IMR-90 (cell line): ENCODE data around the gene FAM124A. TPM values are rescaled to one million over a fixed set of nuclear protein-coding genes. Genes with fewer than 3 reads are reported as not detected.

Experiments
- ATAC-seq: fragments of 200-7000 bp; cut with Tn5 transposase; 2 replicates; pipeline ENCODE4 v1.9.1; 2020; ENCODE audit warnings: low read depth, mild to moderate bottlenecking, moderate library complexity
- BruUV-seq: library from RNA; stranded (reverse); fragments of 400-500 nt; replicated peaks from 2 replicates; lab custom pipeline; 2021; lab: Mats Ljungman, UMichigan
- CTCF ChIA-PET: fragments of 300-600 bp; formaldehyde crosslinking; extraction: SDS; loops from one replicate; lab custom pipeline; 2021; ENCODE audit warnings: antibody characterized with exemption; lab: Yijun Ruan, JAX
- POLR2A ChIA-PET: fragments of 300-600 bp; sonication (Branson Sonifier 250); formaldehyde crosslinking; loops from one replicate; lab custom pipeline; 2022; ENCODE audit warnings: antibody characterized with exemption; ENCODE audit not compliant: unreplicated experiment; lab: Charles Lee
- DNase-seq: peaks from one replicate; pipeline ENCODE4 v3.0.0; 2013
- H2AFZ ChIP-seq: replicated peaks from 2 replicates; pipeline ENCODE3; 2013; ENCODE audit warnings: low read length, mild to moderate bottlenecking; ENCODE audit not compliant: poor library complexity
- H2AK5ac ChIP-seq: 2 replicates; pipeline ENCODE4 v1.6.1; 2013; ENCODE audit warnings: low read depth, low read length, inconsistent platforms
- H2AK9ac ChIP-seq: replicated peaks from 2 replicates; pipeline ENCODE3; 2013; ENCODE audit warnings: mild to moderate bottlenecking, low read depth, low read length, moderate library complexity; ENCODE audit not compliant: poor library complexity
- H2BK120ac ChIP-seq: 2 replicates; pipeline ENCODE4 v1.6.1; 2013; ENCODE audit warnings: low read depth, low read length, inconsistent platforms
- H2BK15ac ChIP-seq: 3 replicates; pipeline ENCODE4 v1.6.1; 2013; ENCODE audit warnings: low read depth, low read length, inconsistent platforms
- H2BK20ac ChIP-seq: 2 replicates; pipeline ENCODE4 v1.6.1; 2013; ENCODE audit warnings: low read depth, mild to moderate bottlenecking, inconsistent platforms, low read length, moderate library complexity
- H2BK5ac ChIP-seq: 2 replicates; pipeline ENCODE4 v1.6.1; 2013; ENCODE audit warnings: mild to moderate bottlenecking, low read depth, low read length, inconsistent platforms; ENCODE audit not compliant: poor library complexity, severe bottlenecking
- H3K14ac ChIP-seq: replicated peaks from 2 replicates; pipeline ENCODE4 v1.6.1; 2013; ENCODE audit warnings: low read depth, low read length, inconsistent platforms
- H3K18ac ChIP-seq: 2 replicates; pipeline ENCODE4 v1.6.1; 2013; ENCODE audit warnings: low read depth, low read length, control low read depth
- H3K23ac ChIP-seq: 2 replicates; pipeline ENCODE4 v1.6.1; 2013; ENCODE audit warnings: low read depth, low read length, inconsistent platforms
- H3K27ac ChIP-seq: 2 replicates; pipeline ENCODE4 v1.5.1; 2013; ENCODE audit warnings: mild to moderate bottlenecking, control low read depth, low read length; ENCODE audit not compliant: insufficient read depth
- H3K27me3 ChIP-seq: 2 replicates; pipeline ENCODE4 v1.6.1; 2013; ENCODE audit warnings: low read length; ENCODE audit not compliant: control insufficient read depth, insufficient read depth
- H3K36me3 ChIP-seq: 2 replicates; pipeline ENCODE4 v1.6.1; 2013; ENCODE audit warnings: low read length, mixed read lengths; ENCODE audit not compliant: control insufficient read depth, insufficient read depth
- H3K4ac ChIP-seq: 2 replicates; pipeline ENCODE4 v1.6.1; 2013; ENCODE audit warnings: low read depth, low read length, inconsistent platforms
- H3K4me1 ChIP-seq: 2 replicates; pipeline ENCODE4 v1.6.1; 2013; ENCODE audit warnings: low read length, mixed read lengths; ENCODE audit not compliant: control insufficient read depth, insufficient read depth
- H3K4me2 ChIP-seq: 2 replicates; pipeline ENCODE4 v1.6.1; 2013; ENCODE audit warnings: low read depth, mild to moderate bottlenecking, control low read depth, low read length, moderate library complexity
- H3K4me3 ChIP-seq: 2 replicates; pipeline ENCODE4 v1.5.1; 2013; ENCODE audit warnings: low read depth, mild to moderate bottlenecking, control low read depth, low read length, moderate library complexity; ENCODE audit not compliant: insufficient read depth
- H3K56ac ChIP-seq: 2 replicates; pipeline ENCODE4 v1.6.1; 2013; ENCODE audit warnings: low read length, inconsistent platforms; ENCODE audit not compliant: insufficient read depth; ENCODE audit errors: extremely low read depth
- H3K79me1 ChIP-seq, 2 experiments: 2 replicates each; pipeline ENCODE4 v1.6.1; 2013; ENCODE audit warnings: low read length in 2 of 2, inconsistent platforms in 1 of 2, low read depth in 1 of 2
- H3K9ac ChIP-seq: 2 replicates; pipeline ENCODE4 v1.6.1; 2013; ENCODE audit warnings: low read depth, low read length, control low read depth
- H3K9me1 ChIP-seq: 2 replicates; pipeline ENCODE4 v1.6.1; 2013; ENCODE audit warnings: low read length, inconsistent platforms; ENCODE audit not compliant: insufficient read depth
- H3K9me3 ChIP-seq: 2 replicates; pipeline ENCODE4 v1.6.1; 2013; ENCODE audit warnings: low read length; ENCODE audit not compliant: control insufficient read depth, insufficient read depth
- H4K20me1 ChIP-seq: 2 replicates; pipeline ENCODE4 v1.6.1; 2013; ENCODE audit warnings: low read length, inconsistent platforms; ENCODE audit not compliant: insufficient read depth
- H4K5ac ChIP-seq: 2 replicates; pipeline ENCODE4 v1.6.1; 2013; ENCODE audit warnings: mild to moderate bottlenecking, low read depth, low read length, control low read depth
- H4K8ac ChIP-seq, 2 experiments: 2 replicates each; pipeline ENCODE4 v1.6.1; 2013; ENCODE audit warnings: low read depth in 2 of 2, low read length in 2 of 2, control low read depth in 1 of 2, inconsistent platforms in 1 of 2
- H4K91ac ChIP-seq: 2 replicates; pipeline ENCODE4 v1.6.1; 2013; ENCODE audit warnings: low read depth, low read length, inconsistent platforms; ENCODE audit not compliant: insufficient read depth
- BHLHE40 ChIP-seq: fragments of 150-350 bp; IDR thresholded peaks from 2 replicates; pipeline ENCODE4 v1.6.1; 2016; ENCODE audit warnings: mild to moderate bottlenecking, low read depth, low read length
- CHD1 ChIP-seq: IDR thresholded peaks from 2 replicates; pipeline ENCODE4 v1.6.1; 2012; ENCODE audit warnings: low read depth, low read length, improper control_type of control experiment
- FOS ChIP-seq: fragments of 150-350 bp; IDR thresholded peaks from 2 replicates; pipeline ENCODE4 v1.6.1; 2016; ENCODE audit warnings: low read depth, low read length
- MAFK ChIP-seq: IDR thresholded peaks from 2 replicates; pipeline ENCODE4 v1.6.1; 2012; ENCODE audit warnings: low read depth, low read length, improper control_type of control experiment
- NFE2L2 ChIP-seq: fragments of 150-350 bp; IDR thresholded peaks from 2 replicates; pipeline ENCODE4 v1.6.1; 2016; ENCODE audit warnings: low read depth, mild to moderate bottlenecking, low read length
- POLR2A ChIP-seq: IDR thresholded peaks from 2 replicates; pipeline ENCODE4 v1.6.1; 2012; ENCODE audit warnings: mild to moderate bottlenecking, low read depth, low read length
- RAD21 ChIP-seq: IDR thresholded peaks from 2 replicates; pipeline ENCODE4 v1.6.1; 2012; ENCODE audit warnings: low read length, improper control_type of control experiment
- RCOR1 ChIP-seq: IDR thresholded peaks from 2 replicates; pipeline ENCODE4 v1.6.1; 2012; ENCODE audit warnings: mild to moderate bottlenecking, low read length, improper control_type of control experiment; ENCODE audit not compliant: insufficient replicate concordance
- SMC3 ChIP-seq: fragments of 150-350 bp; IDR thresholded peaks from 2 replicates; pipeline ENCODE4 v1.6.1; 2016; ENCODE audit warnings: low read depth, mild to moderate bottlenecking, antibody characterized with exemption, low read length, moderate library complexity
- WGBS, 2 experiments: methylation state at CpG; one replicate each; pipeline versions ENCODE4 v1.1.5 to v1.1.7; 2013; ENCODE audit warnings: missing lambda C conversion rate in 2 of 2; ENCODE audit not compliant: insufficient read length in 1 of 2; ENCODE audit errors: extremely low coverage in 2 of 2; 5-methylcytosine and 5-hydroxymethylcytosine counted together
- dilution Hi-C: fragments of 300-500 bp; cut with HindIII; formaldehyde crosslinking; loops from one replicate; pipeline ENCODE4 v1.14.3; 2018; ENCODE audit warnings: low sequenced_read_pairs; ENCODE audit not compliant: unreplicated experiment
- in situ Hi-C: fragments of 300-500 bp; cut with MboI; formaldehyde crosslinking; loops from 3 replicates; pipeline ENCODE4 v1.14.3; 2019; ENCODE audit warnings: low sequenced_read_pairs, inconsistent platforms, mixed read lengths
- intact Hi-C: fragments of 100-400 bp; cut with micrococcal nuclease; formaldehyde crosslinking; loops from 2 replicates; pipeline ENCODE4 v1.10.0; 2022
- polyA plus RNA-seq, 3 experiments: library from polyadenylated mRNA; depleted of rRNA; stranded (reverse); fragments of >200 nt; gene quantifications; 2 replicates each; pipeline ENCODE4 v1.2.3, GENCODE V29; 2012; ENCODE audit warnings: low replicate concordance in 1 of 3
- total RNA-seq: library from RNA; depleted of rRNA; stranded (reverse); fragments of >200 nt; gene quantifications from 2 replicates; pipeline ENCODE4 v1.2.3, GENCODE V29; 2012
- TF ChIP-seq, protein P1 (sequence below): fragments of 150-350 bp; IDR thresholded peaks from 2 replicates; pipeline ENCODE4 v1.6.1; 2016; ENCODE audit warnings: low read depth, mild to moderate bottlenecking, low read length, moderate library complexity, borderline replicate concordance
- TF ChIP-seq, protein P2 (sequence below): conservative IDR thresholded peaks from 2 replicates; pipeline ENCODE4 v1.5.1; 2012; ENCODE audit warnings: mild to moderate bottlenecking, low read depth, low read length, improper control_type of control experiment

The FAM124A gene
- total and polyA plus RNA-seq, 2 of the 4 experiments (the other 2 are of a cell fraction), result 0.03 TPM; not detected in 1

- TF ChIP-seq BHLHE40, result no peak
These were observed 36.7 kb downstream of the FAM124A start (continued) for GRCh38 chr13:51258612-51259548.

DNA sequence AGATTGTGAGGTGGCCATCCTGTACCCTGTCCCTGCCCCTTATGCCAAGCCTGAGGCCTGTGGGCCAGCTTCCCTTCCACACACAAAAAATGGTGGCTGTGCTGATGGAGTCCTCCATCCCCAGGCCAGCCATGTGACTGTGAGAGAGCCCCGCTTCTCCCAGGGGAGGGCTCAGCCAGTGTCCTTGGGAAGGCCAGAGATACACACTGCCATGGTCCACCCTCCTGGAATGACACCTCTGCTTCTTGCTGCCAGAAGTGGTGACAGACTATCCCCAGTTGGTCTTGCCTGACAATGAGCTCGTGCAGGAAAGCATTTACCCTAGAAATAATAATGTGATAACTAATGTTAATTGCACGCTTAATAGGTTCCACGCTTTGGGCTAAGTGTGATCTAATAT is 38.0 kb downstream of the FAM124A start:
- peaks cover 26% of the 10 kb centered on the region for H3K27me3 ChIP-seq
- H4K20me1 ChIP-seq, result no peaks in the 10 kb centered on the region
- TF ChIP-seq BHLHE40, result no peak
- no peak for TF ChIP-seq POLR2A
- TF ChIP-seq CHD1, result no peak
- no peak for TF ChIP-seq NFE2L2
- TF ChIP-seq MAFK, result no peak
- no peak for TF ChIP-seq RCOR1
- TF ChIP-seq RAD21, result no peak
- TF ChIP-seq, protein P1, sequence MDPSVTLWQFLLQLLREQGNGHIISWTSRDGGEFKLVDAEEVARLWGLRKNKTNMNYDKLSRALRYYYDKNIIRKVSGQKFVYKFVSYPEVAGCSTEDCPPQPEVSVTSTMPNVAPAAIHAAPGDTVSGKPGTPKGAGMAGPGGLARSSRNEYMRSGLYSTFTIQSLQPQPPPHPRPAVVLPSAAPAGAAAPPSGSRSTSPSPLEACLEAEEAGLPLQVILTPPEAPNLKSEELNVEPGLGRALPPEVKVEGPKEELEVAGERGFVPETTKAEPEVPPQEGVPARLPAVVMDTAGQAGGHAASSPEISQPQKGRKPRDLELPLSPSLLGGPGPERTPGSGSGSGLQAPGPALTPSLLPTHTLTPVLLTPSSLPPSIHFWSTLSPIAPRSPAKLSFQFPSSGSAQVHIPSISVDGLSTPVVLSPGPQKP, result no peak
- TF ChIP-seq SMC3, result no peak
- TF ChIP-seq, protein P2, sequence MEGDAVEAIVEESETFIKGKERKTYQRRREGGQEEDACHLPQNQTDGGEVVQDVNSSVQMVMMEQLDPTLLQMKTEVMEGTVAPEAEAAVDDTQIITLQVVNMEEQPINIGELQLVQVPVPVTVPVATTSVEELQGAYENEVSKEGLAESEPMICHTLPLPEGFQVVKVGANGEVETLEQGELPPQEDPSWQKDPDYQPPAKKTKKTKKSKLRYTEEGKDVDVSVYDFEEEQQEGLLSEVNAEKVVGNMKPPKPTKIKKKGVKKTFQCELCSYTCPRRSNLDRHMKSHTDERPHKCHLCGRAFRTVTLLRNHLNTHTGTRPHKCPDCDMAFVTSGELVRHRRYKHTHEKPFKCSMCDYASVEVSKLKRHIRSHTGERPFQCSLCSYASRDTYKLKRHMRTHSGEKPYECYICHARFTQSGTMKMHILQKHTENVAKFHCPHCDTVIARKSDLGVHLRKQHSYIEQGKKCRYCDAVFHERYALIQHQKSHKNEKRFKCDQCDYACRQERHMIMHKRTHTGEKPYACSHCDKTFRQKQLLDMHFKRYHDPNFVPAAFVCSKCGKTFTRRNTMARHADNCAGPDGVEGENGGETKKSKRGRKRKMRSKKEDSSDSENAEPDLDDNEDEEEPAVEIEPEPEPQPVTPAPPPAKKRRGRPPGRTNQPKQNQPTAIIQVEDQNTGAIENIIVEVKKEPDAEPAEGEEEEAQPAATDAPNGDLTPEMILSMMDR, result no peak
- no peak for TF ChIP-seq FOS
- BruUV-seq, result no TSS peak
- H3K23ac ChIP-seq, result no peak overlapping the region
- no peak overlapping the region for H3K18ac ChIP-seq
- no peak overlapping the region for H4K5ac ChIP-seq
- no CpG with 5 or more reads among the region's 4 CpGs for WGBS, 2 experiments
- H4K91ac ChIP-seq, result no peak overlapping the region
- H3K9me3 ChIP-seq, result no peaks in the 10 kb centered on the region
- H3K4ac ChIP-seq, result no peak overlapping the region
- no peak overlapping the region for H2AK9ac ChIP-seq
- H3K9ac ChIP-seq, result no peak overlapping the region
- H2AFZ ChIP-seq, result no peak overlapping the region
- no peak for ATAC-seq
- intact Hi-C loops (no loop called here), in situ Hi-C loops (no loop called here), dilution Hi-C loops (no loop called here)
- H2BK15ac ChIP-seq, result no peak overlapping the region
- no peak overlapping the region for H2AK5ac ChIP-seq
- no peak overlapping the region for H2BK120ac ChIP-seq
- no peaks in the 10 kb centered on the region for H3K36me3 ChIP-seq
- no peak overlapping the region for H4K8ac ChIP-seq
- no peaks in the 10 kb centered on the region for H3K9me1 ChIP-seq
- no peak overlapping the region for H2BK20ac ChIP-seq
- no peak overlapping the region for H3K14ac ChIP-seq
- no peak overlapping the region for H3K4me3 ChIP-seq
- no peak overlapping the region for H3K56ac ChIP-seq
- no peak overlapping the region for H2BK5ac ChIP-seq
- no peak for DNase-seq
- POLR2A ChIA-PET, result no interaction called here
- no peaks in the 10 kb centered on the region for H3K4me1 ChIP-seq
- no peak overlapping the region for H3K27ac ChIP-seq
- CTCF ChIA-PET, result interaction anchor here (0.9 kb wide), 1 partner anchor 111 kb away, joined by 3 read pairs; no protein-coding TSS in a partner anchor
- H3K4me2 ChIP-seq, result no peak overlapping the region
- H3K79me1 ChIP-seq, result no peaks in the 10 kb centered on the region
